GM19438 (cell line): ENCODE results near the gene TRIM31.

Source experiments
- ATAC-seq: cut with Tn5 transposase; IDR thresholded peaks from one replicate; pipeline ENCODE4 v1.9.1; 2021; ENCODE audit warnings: low read depth; ENCODE audit not compliant: unreplicated experiment

Gene TRIM31

DNA sequence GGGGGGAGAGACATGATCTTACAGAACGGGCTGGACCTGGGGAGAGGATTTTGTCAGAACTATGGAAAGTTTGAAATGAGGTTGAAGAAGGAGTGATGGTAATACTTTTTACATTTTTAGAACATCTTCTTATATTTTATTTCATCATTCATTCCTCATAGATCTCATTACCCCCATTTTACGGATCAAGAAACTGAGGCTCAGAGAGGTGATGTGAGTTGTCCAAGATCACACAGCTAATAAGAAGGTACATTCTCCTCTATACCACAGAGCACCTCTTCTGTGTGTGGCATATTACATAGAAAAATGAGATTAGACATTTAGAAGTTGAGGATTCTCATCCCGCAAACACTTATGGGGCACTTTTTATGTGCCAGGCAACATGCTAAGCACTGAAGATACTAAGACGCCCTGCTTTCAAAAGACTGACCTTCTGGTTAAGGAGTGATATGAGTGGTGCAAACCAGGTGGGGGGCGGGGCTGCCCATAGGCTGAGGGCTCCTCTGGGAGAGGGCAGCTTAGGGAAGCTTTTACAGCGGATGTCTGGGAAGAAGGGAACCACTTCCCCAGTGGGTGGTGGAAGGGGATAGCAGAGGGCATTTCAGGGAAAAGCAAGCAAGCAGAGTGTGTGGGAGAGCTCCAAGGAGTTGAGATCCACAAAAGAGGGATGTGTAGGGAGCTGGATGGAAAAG, 19.9 kb downstream of the TRIM31 start:
- no peak for ATAC-seq

DNA sequence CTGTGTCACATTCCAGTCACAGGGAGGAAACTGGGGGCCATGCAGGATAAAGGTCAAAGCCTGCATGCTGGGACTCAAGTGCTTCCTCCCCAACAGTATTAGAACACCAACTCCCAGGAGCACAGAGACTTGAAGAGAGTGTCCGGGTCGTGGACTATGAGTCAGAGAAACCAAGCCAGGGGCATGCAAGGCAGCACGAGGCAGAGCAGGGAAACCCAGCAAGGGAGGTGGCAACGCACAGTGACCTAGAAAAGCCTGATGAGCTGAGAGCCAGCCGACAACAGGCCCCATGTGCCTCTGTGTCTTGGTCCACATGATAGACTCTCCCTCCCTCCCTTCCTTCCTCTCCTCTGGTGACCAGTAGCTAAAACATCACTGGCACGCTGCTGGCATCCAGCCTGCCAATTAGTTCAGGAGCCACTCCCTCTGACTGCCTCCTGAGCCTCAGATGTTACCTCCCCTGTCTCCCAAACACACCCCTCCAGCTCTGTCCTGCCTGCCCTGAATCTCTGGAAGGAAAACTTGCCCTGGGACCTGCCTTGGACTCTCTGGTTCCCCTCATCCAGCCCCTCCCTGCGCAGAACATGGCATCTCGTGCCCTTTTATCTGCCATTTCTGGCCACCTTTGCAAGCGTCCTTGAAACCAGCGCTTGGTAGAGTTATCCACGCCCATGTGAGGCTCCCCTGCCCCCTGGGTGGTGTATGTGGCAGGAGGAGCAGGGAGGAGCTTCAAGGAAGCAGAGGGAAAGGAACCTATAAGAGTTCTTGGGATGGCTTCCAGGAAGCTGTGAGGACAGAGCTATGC, 21.1 kb downstream of the TRIM31 start:
- ATAC-seq = no peak

DNA sequence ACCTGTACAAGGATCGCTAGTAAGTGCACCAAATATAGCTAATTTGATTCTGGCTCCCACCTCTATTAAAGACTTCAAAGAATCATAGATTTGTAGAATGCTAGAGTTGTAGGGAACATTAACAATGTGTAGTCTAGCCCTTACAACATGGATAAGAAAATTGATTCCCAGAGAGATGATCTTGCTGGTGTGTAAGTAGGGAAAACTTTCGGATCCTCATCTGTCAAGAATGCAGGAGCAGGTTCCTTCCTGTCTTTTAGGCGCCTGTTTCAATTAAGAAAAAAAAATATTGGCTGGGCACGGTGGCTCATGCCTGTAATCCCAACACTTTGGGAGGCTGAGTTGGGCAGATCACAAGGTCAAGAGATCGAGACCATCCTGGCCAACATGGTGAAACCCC, 25.0 kb downstream of the TRIM31 start:
- ATAC-seq = no peak

- no peak for ATAC-seq
Observed at GRCh38 chr6:30077218-30077617, 35.7 kb downstream of the TRIM31 start.

GRCh38 chr6:30075790-30076732, 36.8 kb downstream of the TRIM31 start:
- no peak for ATAC-seq

DNA sequence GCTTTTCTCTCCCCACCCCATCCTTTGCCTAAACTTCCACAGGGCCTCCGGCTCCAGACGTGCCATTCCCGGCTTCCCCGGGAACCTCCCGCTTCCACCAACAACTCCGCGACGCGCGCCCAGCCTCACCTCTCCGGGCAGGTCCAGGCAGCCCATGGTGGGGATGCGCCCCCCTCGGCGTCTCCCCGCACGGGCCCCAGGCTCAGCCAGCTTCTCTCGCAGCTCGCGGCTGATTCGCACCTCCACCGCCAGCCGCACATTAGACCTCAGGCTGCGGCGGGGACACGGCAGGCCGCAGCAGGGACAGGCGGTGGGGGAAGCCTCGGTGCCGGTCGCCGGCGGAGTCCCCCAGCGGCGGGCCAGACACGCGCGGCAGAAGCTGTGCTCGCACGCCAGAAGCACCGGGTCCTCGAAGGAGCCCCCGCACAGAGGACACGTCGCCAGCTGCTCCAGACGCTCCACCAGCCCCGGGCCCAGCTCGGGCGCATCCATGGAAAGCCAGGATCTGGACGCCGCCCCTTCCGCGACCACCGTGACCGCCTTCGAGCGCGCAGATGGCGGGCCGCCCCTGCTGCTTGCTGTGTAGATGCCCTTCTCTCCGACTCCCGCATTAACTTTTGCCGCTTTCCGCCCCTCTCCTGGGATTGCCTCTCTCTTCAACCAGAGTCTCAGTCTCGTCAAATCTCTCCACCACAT, 37.6 kb downstream of the TRIM31 start, which contains the start of gene RNF39:
Gene RNF39, minus strand, starts transcription at position 676 of the 696 bp plus-strand sequence. Its CDS starts 184 bp downstream, at position 492.
- no peak for ATAC-seq

GRCh38 chr6:30074331-30075093, 38.4 kb downstream of the TRIM31 start:
- ATAC-seq = no peak

DNA sequence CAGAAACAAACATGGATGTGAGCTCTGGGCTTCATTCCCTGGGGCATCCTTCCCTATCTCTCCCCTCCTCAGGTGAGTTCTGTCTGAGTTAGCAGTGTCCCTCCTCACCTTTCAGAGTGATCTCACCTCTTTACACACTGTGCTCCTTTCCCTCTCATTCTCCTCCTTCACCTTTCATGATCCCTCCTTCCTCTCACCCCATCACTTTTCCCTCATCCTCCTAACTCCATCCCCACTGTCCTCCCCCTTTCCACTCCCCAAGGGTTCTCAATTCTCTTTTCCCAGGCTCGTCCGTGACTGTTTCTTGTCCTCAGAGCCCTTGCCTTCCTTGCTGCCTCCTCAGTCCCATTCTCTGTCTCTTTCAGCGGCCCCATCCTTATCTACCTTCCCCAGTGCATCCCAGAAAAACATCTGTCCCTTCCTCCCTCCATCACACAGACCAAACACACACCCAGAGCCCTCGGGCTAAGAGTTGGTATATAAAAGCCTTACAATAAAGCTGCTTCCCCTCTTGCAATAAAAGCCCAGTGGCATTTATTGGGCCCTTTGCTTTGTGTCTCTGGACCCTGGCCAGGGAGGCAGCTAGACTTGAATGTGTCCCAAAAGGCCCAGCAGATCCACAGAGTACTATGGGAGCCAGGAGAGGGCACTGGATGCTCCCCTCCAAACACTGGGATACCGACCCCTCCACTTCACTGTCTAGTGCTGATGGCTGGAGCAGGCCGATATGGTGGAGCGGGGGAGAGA, 39.2 kb downstream of the TRIM31 start:
- ATAC-seq = no peak

DNA sequence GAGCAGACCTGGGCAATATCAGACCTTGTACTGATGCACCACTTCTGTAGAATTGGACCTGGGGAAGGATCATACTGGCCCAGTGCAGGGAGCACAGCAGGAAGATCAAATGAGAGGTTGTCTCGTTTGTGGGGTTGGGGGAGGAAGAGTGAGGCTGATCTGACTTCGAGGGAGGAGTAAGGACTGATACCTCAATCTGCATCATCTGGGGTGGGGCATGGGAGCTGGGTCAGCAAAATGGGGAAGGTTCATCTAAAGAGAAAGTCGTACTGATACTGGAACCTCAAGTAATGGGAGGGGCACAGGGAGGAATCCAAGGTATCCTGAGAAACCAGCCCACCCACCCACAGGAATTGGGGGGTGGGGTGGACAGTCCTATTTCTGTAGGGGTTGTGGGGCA, 41.0 kb downstream of the TRIM31 start:
- no peak for ATAC-seq

DNA sequence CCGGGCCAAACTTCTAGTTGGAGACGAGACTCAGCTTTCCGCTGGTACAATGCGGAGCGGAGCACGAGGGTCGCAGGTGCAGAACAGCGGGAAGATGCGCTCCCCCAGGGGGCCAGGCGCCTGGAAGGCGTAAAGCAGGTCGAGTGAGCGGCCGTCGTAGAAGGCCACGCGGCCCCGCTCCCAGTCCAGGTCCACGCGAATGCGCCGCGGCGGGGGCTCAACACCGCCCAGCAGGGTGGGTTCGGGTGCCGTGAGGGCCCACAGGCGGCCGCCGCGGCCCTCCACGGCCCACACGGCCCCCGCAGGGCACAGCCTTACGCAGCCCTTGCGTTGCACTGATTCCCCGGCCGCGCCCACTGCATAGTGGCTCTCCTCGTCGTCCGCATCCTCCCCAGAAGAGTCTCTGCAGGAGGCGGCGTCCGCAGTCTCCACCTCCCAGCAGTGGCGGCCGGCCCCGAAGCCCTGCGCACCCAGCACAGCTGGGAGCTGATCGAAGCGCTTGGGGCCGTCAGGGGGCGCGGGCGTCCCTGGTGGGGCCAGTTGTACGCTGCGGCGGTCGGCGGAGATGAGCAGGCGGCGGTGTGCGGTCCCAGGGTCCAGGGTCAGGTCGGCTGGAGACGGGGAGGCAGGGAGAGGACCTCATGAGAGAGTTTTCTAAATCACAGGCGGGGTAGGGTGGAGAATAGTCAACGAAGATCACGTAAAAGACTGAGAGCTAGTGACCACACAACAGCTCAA, 41.6 kb downstream of the TRIM31 start:
- ATAC-seq = no peak

GRCh38 chr6:30067460-30068139, 45.3 kb downstream of the TRIM31 start:
- no peak for ATAC-seq

- peak; percentile 90 for ATAC-seq
Observed at GRCh38 chr6:30066577-30067459, 46.1 kb downstream of the TRIM31 start, which contains the start of gene PPP1R11. TSS of gene PPP1R11 (plus strand) at chr6:30067198. CDS start at chr6:30067411, 213 bp downstream.

DNA sequence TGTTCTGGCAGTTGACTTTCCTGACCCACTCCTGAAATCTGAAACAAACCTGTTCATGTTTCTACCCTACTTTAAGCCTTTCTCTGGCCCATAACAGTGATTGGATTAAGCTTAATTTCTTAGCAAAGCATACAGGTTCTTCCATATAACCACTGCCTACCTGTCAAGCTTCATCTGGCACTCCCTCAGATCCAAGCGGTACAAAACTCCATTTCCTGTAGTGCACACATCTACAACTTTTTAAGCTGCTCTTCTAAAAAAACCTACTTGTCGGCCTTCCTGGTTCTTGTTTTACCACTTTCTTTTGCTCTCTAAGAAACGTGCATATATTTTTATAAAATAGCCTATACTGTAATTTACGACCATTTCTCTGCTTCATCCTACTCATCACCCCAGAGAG, 46.8 kb downstream of the TRIM31 start:
- no peak for ATAC-seq

DNA sequence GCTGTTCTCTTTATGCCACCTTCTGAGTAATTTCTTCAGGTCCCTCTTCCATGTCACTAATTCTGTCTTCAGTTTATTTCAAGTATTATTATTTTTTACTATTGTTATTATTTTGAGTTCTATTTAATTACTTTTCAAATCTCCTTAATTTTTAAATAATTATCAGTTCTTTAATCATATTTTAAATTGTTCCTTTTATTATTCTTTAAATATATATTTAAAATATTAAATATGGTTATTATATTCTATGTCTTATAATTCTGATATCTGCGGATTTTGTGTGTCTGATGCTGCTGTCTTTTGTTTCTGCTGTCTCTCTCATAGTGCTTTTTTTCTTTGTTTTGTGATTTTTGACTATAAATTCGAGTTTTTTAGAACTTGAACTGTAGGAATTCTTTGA, 49.6 kb downstream of the TRIM31 start:
- ATAC-seq = no peak

DNA sequence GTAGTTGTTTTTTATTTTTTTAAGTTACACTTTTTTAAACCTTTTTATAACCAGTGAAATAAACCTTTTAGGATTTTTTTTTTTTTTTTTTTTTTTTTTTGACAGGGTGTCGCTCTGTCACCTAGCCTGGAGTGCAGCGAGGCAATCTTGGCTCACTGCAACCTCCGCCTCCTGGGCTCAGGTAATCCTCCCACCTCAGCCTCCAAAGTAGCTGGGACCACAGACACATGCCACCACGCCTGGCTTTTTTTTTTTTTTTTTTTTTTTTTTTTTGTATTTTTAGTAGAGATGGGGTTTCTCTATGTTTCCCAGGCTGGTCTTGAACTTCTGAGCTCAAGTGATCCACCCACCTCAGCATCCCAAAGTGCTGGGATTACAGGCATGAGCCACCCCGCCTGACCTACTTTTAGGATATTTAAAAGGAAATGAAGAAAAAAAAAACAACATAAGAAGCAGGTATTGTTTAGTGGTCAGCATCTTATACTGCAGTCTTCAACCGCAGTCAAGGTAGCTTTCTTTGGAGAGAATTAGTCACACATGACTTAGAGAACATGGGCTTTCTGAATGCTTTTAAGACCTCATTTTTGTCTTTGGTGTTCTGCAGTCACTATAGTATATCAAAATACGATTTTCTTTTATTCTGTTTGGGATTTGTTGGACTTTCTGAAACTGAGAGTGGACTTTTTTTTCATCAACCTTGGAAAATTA, 50.3 kb downstream of the TRIM31 start:
- ATAC-seq = no peak
